ENCODE data around the gene YBX2. TPM values are rescaled to one million over a fixed set of nuclear protein-coding genes. Genes with fewer than 3 reads are reported as not detected.

YBX2 gene
- total RNA-seq, 4 donors from 2014 or later = 3.3 to 6.5 (median 5.3) TPM

DNA sequence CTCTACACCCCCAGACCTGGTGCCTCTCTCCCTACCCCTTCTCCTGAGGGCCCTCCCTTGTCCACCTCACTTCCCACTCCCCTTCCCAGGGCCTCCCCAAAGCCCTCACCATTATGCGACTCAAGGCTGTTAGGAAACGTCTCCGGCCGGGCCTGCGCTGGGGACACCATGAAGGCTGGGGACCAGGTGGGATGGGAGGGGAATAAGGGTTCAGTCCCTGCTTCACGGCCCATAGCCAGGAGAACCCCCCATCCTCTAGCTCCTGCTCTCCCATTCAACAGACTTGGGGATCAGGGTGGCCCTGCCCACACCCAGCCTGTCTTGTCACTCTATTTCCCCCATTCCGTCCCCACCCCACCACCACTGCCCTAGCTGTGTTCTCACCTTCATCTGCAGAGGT, 32.6 kb upstream of the YBX2 start:
- WGBS, 2 donors (ENCODE audit: low coverage in 1 of 2) = 83% methylated on average over 6 of the region's 7 CpGs; no CpG with 5 or more reads in 1 of the 2 donors
- TF ChIP-seq POLR2A (IDR thresholded peaks at IDR 0.05) = no peak
- H3K4me1 ChIP-seq = peaks cover 0 to 36% (median 14%) of the 10 kb centered on the region in 3 donors
- H3K9me3 ChIP-seq = no peaks in the 10 kb centered on the region
- no peak overlapping the region for H3K27ac ChIP-seq
- ATAC-seq = no peak
- H3K4me3 ChIP-seq = no peak overlapping the region
- no peaks in the 10 kb centered on the region for H3K27me3 ChIP-seq
- peaks cover 0 to 51% of the 10 kb centered on the region in 2 donors for H3K36me3 ChIP-seq

DNA sequence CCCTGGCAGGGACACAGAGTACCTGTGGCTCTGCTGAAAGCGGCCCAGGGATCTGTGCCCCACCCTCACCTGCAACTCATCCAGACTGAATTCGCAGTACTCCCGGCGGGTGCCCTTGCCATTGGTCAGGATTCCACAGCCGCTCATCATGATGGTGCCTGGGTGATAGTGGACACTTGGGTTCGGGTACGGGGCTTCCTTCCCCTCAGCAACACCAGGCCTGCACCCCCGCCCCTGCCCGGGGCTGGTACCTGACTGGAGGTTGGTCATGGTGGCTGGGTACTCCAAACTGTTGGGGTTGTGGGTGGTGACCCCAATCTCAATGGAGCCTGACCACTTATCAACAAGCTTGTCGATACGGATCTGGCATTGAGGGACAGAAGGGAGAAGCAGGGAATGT, 31.7 kb upstream of the YBX2 start:
- ATAC-seq = no peak
- TF ChIP-seq, protein P1, sequence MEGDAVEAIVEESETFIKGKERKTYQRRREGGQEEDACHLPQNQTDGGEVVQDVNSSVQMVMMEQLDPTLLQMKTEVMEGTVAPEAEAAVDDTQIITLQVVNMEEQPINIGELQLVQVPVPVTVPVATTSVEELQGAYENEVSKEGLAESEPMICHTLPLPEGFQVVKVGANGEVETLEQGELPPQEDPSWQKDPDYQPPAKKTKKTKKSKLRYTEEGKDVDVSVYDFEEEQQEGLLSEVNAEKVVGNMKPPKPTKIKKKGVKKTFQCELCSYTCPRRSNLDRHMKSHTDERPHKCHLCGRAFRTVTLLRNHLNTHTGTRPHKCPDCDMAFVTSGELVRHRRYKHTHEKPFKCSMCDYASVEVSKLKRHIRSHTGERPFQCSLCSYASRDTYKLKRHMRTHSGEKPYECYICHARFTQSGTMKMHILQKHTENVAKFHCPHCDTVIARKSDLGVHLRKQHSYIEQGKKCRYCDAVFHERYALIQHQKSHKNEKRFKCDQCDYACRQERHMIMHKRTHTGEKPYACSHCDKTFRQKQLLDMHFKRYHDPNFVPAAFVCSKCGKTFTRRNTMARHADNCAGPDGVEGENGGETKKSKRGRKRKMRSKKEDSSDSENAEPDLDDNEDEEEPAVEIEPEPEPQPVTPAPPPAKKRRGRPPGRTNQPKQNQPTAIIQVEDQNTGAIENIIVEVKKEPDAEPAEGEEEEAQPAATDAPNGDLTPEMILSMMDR (IDR thresholded peaks at IDR 0.05) = no peak
- TF ChIP-seq EP300 (IDR thresholded peaks at IDR 0.05) (no peak), POLR2AphosphoS5 (IDR thresholded peaks at IDR 0.05) (no peak), POLR2A (IDR thresholded peaks at IDR 0.05) (no peak)
- no peak overlapping the region for H3K4me3 ChIP-seq
- no peaks in the 10 kb centered on the region for H3K27me3 ChIP-seq
- no peaks in the 10 kb centered on the region for H3K9me3 ChIP-seq
- WGBS, 2 donors (ENCODE audit: low coverage in 1 of 2) = 50 to 62% methylated on average over 1 to 2 of the region's 11 CpGs
- H3K36me3 ChIP-seq = peaks cover 0 to 60% of the 10 kb centered on the region in 2 donors
- peaks cover 0 to 36% (median 14%) of the 10 kb centered on the region in 3 donors for H3K4me1 ChIP-seq
- H3K27ac ChIP-seq = no peak overlapping the region

DNA sequence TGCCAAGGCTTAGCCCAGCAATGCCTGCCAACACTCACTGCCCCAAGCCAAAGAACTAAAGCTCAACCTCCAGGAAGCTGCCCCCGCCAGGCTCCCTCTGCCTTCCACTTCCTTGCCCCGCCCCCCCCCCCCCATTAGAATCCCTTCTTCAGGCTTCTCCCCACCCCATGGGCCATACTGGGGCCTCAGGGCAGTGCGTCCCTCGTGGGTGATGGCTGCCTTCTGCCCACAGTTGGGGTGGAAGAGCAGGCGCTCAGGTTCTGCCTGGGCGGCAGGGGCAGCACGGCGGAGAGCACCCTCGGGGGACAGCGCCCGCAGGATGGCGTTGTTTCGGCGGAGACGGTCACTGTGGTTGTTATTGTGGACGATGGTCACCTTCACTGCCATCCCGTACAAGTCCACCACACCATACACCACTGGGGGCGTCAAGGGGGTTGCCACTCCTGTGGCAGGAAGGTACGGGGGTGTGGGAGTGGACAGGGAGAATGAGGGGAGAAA, 30.6 kb upstream of the YBX2 start:
- no peak for ATAC-seq
- peaks cover 0 to 71% of the 10 kb centered on the region in 2 donors for H3K36me3 ChIP-seq
- TF ChIP-seq POLR2AphosphoS5 (IDR thresholded peaks at IDR 0.05) (no peak), POLR2A (IDR thresholded peaks at IDR 0.05) (no peak), EP300 (IDR thresholded peaks at IDR 0.05) (no peak)
- TF ChIP-seq, protein P1 (IDR thresholded peaks at IDR 0.05) = no peak
- no peak overlapping the region for H3K4me3 ChIP-seq
- no peaks in the 10 kb centered on the region for H3K27me3 ChIP-seq
- H3K27ac ChIP-seq = no peak overlapping the region
- no peaks in the 10 kb centered on the region for H3K9me3 ChIP-seq
- H3K4me1 ChIP-seq = peaks cover 0 to 26% (median 8%) of the 10 kb centered on the region in 3 donors
- no CpG with 5 or more reads among the region's 19 CpGs for WGBS, 2 donors (ENCODE audit: low coverage in 1 of 2)

DNA sequence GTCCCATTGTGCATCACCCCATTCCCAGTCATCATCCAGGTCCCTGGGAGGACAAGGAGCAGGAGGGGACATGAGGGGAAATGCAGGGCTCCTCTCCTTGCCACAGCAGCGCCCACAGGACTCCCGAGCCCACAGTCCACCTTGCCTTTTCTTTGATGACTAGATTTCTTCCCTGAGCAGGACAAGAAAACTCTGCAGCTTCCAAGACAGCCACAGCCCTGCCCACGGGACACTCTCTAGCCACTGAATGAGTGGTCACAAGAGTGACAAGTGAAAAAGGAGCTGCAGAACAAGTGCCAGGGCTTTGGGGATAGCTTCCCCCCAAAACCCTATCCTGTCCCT, 30.0 kb upstream of the YBX2 start:
- no peak for ATAC-seq
- Histone ChIP-seq H3K27ac (no peak overlapping the region), H3K36me3 (peaks cover 0 to 77% of the 10 kb centered on the region in 2 donors), H3K9me3 (no peaks in the 10 kb centered on the region), H3K4me3 (no peak overlapping the region), H3K4me1 (peaks cover 0 to 24% (median 8%) of the 10 kb centered on the region in 3 donors), H3K27me3 (no peaks in the 10 kb centered on the region)
- TF ChIP-seq, protein P1 (IDR thresholded peaks at IDR 0.05) = no peak
- no peak for TF ChIP-seq POLR2A (IDR thresholded peaks at IDR 0.05)
- no peak for TF ChIP-seq EP300 (IDR thresholded peaks at IDR 0.05)
- no peak for TF ChIP-seq POLR2AphosphoS5 (IDR thresholded peaks at IDR 0.05)
- WGBS, 2 donors (ENCODE audit: low coverage in 1 of 2) = no CpG with 5 or more reads among the region's 3 CpGs

DNA sequence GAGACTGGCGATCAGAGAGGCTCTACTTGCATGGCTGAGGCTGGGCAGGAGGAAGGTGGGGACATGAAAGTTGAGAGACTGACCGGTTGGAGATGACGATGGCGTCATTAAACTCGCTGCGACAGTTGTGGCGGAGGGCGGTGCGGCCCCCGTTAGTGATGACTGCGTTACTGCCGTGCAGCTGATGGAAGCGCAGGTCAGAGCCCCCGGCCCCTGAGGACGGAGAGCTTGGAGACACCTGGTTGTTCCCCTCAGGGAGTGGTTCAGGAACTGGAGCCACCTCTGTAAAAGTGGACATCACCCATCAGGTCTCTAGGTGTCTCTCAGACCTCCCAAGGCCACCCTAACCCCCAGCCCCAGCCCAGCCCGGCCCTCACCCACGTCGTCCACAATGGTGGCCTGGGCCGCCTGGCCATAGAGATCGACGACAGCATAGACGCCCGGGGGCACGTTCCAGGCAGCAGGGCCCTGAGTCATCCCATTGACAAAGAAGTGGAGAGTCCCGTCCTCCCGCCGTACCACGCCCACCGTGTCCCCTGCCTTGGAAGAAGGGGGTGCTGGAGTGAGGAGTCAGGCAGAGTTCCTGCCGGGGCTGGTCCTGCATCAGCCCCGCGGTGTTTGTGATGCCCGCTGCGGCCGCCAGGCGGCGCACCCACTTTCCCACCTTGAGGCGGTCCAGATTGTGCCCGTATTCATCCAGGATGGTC, 29.4 kb upstream of the YBX2 start:
- Histone ChIP-seq H3K36me3 (peaks cover 0 to 82% of the 10 kb centered on the region in 2 donors), H3K4me3 (no peak overlapping the region), H3K27ac (no peak overlapping the region), H3K4me1 (peaks cover 0 to 24% (median 8%) of the 10 kb centered on the region in 3 donors), H3K9me3 (no peaks in the 10 kb centered on the region), H3K27me3 (no peaks in the 10 kb centered on the region)
- 86 to 93% methylated on average over 7 to 13 of the region's 39 CpGs for WGBS, 2 donors (ENCODE audit: low coverage in 1 of 2)
- TF ChIP-seq, protein P1 (IDR thresholded peaks at IDR 0.05) = peak in 3 of 4 experiments; percentile 70 to 86 (median 86)
- no peak for TF ChIP-seq POLR2AphosphoS5 (IDR thresholded peaks at IDR 0.05)
- peak; percentile 44 for ATAC-seq

All from gastroesophageal sphincter (tissue), 4 donors.